Ascending aorta (tissue), 2 donors: Measurements from ENCODE around the gene SH3PXD2A. TPM values are rescaled to one million over a fixed set of nuclear protein-coding genes. Genes with fewer than 3 reads are reported as not detected.

Experiments
- DNase-seq, 2 donors: peaks; one replicate each; pipeline ENCODE4 v3.0.0-alpha.2; 2019; ENCODE audit warnings: low spot score in 2 of 2
- H3K27ac ChIP-seq, 2 donors: fragments of 200-600 bp; sonication (generic); one replicate each; pipeline ENCODE4 v1.5.1; 2016 to 2017; ENCODE audit warnings: mild to moderate bottlenecking in 1 of 2
- H3K27me3 ChIP-seq: fragments of 200-600 bp; sonication (generic); one replicate; pipeline ENCODE4 v1.5.1; 2017
- H3K36me3 ChIP-seq, 2 donors: fragments of 200-600 bp; sonication (generic); one replicate each; pipeline ENCODE4 v1.5.1; 2016
- H3K4me1 ChIP-seq, 2 donors: fragments of 200-600 bp; sonication (generic); one replicate each; pipeline ENCODE4 v1.5.1; 2016 to 2017; ENCODE audit warnings: mild to moderate bottlenecking in 1 of 2
- H3K4me3 ChIP-seq, 2 donors: fragments of 200-600 bp; sonication (generic); one replicate each; pipeline ENCODE4 v1.5.1; 2016 to 2017; ENCODE audit warnings: mild to moderate bottlenecking in 1 of 2
- H3K9me3 ChIP-seq, 2 donors: fragments of 200-600 bp; sonication (generic); one replicate each; pipeline ENCODE4 v1.5.1; 2016
- CTCF ChIP-seq, 3 experiments: fragments of 200-600 bp in 2 of 3; fragments of 450-650 bp in 1 of 3; sonication (generic) in 2 of 3; IDR thresholded peaks; one replicate each; pipeline ENCODE4 v1.5.1; 2016 to 2019; ENCODE audit warnings: antibody characterized with exemption in 3 of 3, mild to moderate bottlenecking in 1 of 3, moderate library complexity in 1 of 3
- intact Hi-C: fragments of 100-400 bp; cut with DNase I; formaldehyde crosslinking; loops from one replicate; pipeline ENCODE4 v1.15.1; 2023
- total RNA-seq: library from RNA; depleted of rRNA; stranded (reverse); fragments of >200 nt; gene quantifications from one replicate; pipeline ENCODE4 v1.1.0, GENCODE V29; 2016

Gene SH3PXD2A
- total RNA-seq, 1 donor from 2014 or later, result 50.0 TPM

DNA sequence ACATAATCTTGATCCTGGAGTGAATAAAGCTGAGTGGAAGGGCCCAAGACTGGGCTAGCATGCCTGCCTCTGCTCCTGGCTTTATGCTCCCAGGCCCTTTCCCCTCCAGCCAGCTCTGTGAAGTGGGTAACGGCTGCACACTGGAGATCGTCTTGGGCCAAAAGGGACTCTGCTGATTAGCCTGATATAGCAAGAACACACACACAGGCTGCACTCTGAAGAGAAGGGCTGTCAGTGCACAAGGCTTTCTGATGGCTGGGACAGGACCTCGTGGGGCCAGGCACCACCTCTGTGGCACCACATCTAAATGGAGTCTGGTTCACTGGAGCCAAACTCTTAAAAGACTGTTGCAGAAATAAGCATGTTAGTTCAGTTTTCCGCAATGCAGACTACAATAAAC lies 200.5 kb downstream of the SH3PXD2A start:
- Histone ChIP-seq H3K27ac (no peak overlapping the region), H3K4me3 (no peak overlapping the region), H3K36me3 (peaks cover 5 to 16% of the 10 kb centered on the region in 2 donors), H3K9me3 (no peaks in the 10 kb centered on the region), H3K27me3 (no peaks in the 10 kb centered on the region), H3K4me1 (peaks cover 18 to 41% of the 10 kb centered on the region in 2 donors)
- no peak for DNase-seq
- intact Hi-C loops, result no loop called here
- TF ChIP-seq CTCF (IDR thresholded peaks at IDR 0.05), result no peak

GRCh38 chr10:103653581-103654037 lies 201.8 kb downstream of the SH3PXD2A start:
- H3K27ac ChIP-seq, result peak overlapping the region; percentile 64 to 69
- TF ChIP-seq CTCF (IDR thresholded peaks at IDR 0.05), result no peak
- peaks cover 25 to 48% of the 10 kb centered on the region in 2 donors for H3K4me1 ChIP-seq
- intact Hi-C loops, result no loop called here
- no peak overlapping the region for H3K4me3 ChIP-seq
- H3K9me3 ChIP-seq, result no peaks in the 10 kb centered on the region
- no peak for DNase-seq
- no peaks in the 10 kb centered on the region for H3K27me3 ChIP-seq
- H3K36me3 ChIP-seq, result peaks cover 0 to 11% of the 10 kb centered on the region in 2 donors

GRCh38 chr10:103652599-103653281 lies 202.6 kb downstream of the SH3PXD2A start:
- H3K4me3 ChIP-seq, result no peak overlapping the region
- TF ChIP-seq CTCF (IDR thresholded peaks at IDR 0.05), result no peak

DNA sequence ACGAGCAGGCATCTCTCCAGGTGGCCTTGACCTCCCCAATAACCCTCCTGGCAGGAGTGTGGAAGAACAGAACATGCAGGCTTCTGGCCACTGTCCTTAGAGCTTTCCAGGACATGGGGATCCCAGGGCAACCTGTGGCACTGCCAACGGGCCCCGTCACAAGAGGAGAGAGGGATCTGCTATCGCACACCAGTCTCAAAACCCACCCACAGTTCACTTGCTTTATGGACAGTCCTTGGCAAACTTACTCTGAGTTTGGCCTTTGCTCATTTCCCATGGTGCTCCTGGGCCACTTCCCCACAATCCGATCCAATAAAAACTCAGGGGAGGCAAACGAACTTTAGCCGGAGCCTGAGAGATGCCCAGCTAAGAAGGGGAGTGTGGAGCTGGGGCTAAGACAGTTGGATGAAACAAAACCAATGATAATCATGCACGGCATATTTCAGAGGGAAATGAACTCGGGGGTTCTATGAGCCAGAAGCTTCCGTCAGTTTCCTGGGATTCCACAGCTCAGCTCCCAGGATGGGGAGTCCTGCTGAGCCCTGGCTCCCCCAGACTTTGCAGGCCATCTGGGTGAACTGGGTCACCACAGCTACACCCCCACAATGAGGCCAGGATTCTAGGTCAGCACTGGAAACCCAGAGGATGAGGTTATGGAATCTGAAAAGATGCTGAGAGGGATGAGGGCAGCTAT lies 203.4 kb downstream of the SH3PXD2A start:
- DNase-seq, result no peak
- no peak for TF ChIP-seq CTCF (IDR thresholded peaks at IDR 0.05)
- intact Hi-C loops, result no loop called here
- Histone ChIP-seq H3K27ac (peak overlapping the region; percentile 64 to 69), H3K27me3 (no peaks in the 10 kb centered on the region), H3K9me3 (no peaks in the 10 kb centered on the region), H3K4me1 (peaks cover 26 to 65% of the 10 kb centered on the region in 2 donors), H3K36me3 (peaks cover 0 to 5% of the 10 kb centered on the region in 2 donors), H3K4me3 (no peak overlapping the region)

More at GRCh38 chr10:103652599-103653281, 202.6 kb downstream of the SH3PXD2A start:
- H3K27me3 ChIP-seq, result no peaks in the 10 kb centered on the region
- no peaks in the 10 kb centered on the region for H3K9me3 ChIP-seq
- peaks cover 26 to 57% of the 10 kb centered on the region in 2 donors for H3K4me1 ChIP-seq
- peaks cover 0 to 8% of the 10 kb centered on the region in 2 donors for H3K36me3 ChIP-seq
- intact Hi-C loops, result no loop called here
- peak in 1 of 2 donors; percentile 76 for DNase-seq
- H3K27ac ChIP-seq, result peak overlapping the region; percentile 64 to 69

DNA sequence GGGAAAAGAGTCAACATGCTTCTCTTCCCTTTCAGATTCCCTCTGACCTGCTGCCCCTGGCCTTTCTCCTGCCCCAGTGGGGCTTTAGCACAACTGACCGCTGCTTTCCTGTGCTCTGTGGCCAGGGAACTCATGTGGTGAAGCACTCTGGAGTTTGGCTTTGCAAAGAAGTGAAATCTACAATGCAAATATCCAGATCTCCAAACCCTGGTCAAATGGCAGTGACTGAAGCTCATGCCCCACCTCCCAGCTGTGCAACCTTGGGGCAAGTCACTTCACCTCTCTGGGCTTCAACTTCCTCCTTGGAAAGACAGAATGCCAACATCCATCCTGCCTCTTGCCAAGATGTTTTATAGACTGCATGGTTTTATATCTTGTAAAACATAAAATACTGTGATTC lies 204.0 kb downstream of the SH3PXD2A start:
- no peak for TF ChIP-seq CTCF (IDR thresholded peaks at IDR 0.05)
- H3K4me1 ChIP-seq, result peaks cover 26 to 71% of the 10 kb centered on the region in 2 donors
- H3K9me3 ChIP-seq, result no peaks in the 10 kb centered on the region
- intact Hi-C loops, result no loop called here
- H3K36me3 ChIP-seq, result peaks cover 0 to 8% of the 10 kb centered on the region in 2 donors
- H3K4me3 ChIP-seq, result no peak overlapping the region
- H3K27me3 ChIP-seq, result no peaks in the 10 kb centered on the region
- peak overlapping the region; percentile 64 to 69 for H3K27ac ChIP-seq
- no peak for DNase-seq
